ENCODE measurements around the gene CLEC4A. TPM values are rescaled to one million over a fixed set of nuclear protein-coding genes. Genes with fewer than 3 reads are reported as not detected.
A peak's percentile ranks its signal among the peaks of the same experiment; 100 is the strongest.
"Not testable (repeated sequence)": the region's sequence is repeated elsewhere in the genome, so short reads cannot be mapped to it uniquely, and the experiment has no call there.

Gene CLEC4A
- total RNA-seq, 1 donor from 2014 or later: 1.6 TPM

- DNase-seq (ENCODE audit: low spot score): not testable (repeated sequence)
Measured at GRCh38 chr12:8134398-8134930, 11.0 kb downstream of the CLEC4A start.

GRCh38 chr12:8141647-8142046, 18.2 kb downstream of the CLEC4A start:
- not testable (repeated sequence) for DNase-seq (ENCODE audit: low spot score)

- DNase-seq (ENCODE audit: low spot score): no peak
Measured at GRCh38 chr12:8143261-8143660, 19.8 kb downstream of the CLEC4A start.

DNA sequence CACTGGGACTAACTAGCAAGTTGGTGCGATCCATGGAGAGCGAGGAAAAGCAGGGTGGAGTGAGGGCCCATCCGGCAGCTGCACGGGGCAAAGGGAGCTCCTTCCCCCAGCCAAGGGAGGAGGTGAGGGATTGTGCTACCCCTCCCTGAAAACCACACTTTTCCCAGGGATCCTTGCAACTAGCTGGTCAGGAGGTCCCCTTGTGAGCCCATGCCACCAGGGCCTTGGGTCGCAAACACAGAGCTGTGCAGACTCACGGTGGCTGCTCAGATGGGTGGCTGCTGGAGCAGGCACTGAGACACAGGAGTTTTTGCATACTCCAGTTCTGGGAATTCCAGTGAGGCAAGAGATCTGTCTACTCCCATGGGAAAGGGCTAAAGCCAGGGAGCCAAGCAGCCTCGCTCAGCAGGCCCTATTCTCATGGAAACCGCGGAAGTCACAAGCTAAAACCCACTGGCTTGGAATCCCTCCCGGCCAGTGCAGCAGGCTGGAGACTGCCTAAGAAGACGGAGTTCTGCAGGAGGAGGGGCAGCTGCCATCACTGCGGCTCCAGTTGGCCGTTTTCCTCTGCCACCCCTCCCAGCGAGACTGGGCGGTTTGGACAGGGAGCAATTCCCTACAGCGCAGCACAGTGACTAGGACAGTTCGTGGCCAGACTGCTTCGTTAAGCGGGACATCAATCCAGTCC, 22.5 kb downstream of the CLEC4A start:
- peak; percentile 62 for DNase-seq (ENCODE audit: low spot score)

DNA sequence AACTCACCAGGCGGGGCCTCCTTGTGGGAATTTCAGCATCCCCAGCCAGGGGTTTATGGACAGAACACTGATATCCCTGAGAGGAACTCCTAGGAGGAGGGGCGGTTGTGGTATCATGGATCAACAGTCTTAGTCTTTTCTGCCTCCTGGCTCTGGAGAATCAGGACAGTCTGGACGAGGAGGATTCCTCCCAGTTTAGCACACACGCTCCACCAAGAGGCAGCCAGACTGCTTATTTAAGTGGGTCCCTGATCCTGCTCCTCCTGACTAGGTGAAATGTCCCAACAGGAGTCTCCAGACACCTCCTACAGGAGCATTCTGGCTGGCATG, 23.0 kb downstream of the CLEC4A start:
- DNase-seq (ENCODE audit: low spot score): no peak

DNA sequence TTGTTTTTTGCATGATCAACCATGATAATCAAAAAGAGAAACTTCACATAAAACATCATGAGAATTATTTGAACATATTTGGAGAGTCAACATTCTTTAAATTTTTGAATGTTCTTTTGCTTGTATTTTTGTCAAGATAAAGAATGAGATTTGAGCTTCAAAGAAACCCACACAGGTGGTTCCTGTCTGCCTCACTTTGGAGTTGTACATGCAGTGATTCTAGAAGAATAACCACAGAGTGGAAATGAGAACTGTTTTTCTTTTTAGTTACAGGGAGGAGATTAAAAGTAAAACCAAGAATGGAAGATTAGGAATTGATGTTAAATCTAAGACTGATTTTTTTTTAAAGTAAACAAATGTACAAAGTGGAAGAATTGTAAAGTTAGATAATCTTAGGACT, 31.1 kb downstream of the CLEC4A start:
- no peak for DNase-seq (ENCODE audit: low spot score)

- no peak for DNase-seq (ENCODE audit: low spot score)
Measured at GRCh38 chr12:8156416-8156815, 33.0 kb downstream of the CLEC4A start.

DNA sequence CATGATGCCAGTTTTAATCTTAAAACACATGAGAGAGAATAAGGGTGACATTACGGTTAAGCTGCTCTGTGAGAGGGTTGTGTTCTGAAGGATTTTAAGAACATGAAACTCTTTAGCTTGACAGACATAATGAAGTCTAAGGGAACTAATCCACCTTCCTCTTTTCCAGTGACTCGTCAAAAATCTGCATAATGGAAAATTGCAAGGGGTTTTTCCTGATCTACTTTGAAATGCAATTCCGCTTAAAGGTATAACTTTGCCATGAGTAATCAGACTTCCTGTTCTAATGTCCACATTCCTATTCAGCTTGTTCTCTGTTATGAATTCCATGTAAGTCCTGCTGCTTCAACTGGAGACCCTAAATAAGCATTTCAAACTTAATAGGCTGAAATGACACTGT, 33.4 kb downstream of the CLEC4A start, which contains the start of gene ZNF705A:
Gene ZNF705A, plus strand, starts transcription at position 171 of the 400 bp plus-strand sequence. CDS start 15,611 bp downstream, outside the sequence.
- no peak for DNase-seq (ENCODE audit: low spot score)

DNA sequence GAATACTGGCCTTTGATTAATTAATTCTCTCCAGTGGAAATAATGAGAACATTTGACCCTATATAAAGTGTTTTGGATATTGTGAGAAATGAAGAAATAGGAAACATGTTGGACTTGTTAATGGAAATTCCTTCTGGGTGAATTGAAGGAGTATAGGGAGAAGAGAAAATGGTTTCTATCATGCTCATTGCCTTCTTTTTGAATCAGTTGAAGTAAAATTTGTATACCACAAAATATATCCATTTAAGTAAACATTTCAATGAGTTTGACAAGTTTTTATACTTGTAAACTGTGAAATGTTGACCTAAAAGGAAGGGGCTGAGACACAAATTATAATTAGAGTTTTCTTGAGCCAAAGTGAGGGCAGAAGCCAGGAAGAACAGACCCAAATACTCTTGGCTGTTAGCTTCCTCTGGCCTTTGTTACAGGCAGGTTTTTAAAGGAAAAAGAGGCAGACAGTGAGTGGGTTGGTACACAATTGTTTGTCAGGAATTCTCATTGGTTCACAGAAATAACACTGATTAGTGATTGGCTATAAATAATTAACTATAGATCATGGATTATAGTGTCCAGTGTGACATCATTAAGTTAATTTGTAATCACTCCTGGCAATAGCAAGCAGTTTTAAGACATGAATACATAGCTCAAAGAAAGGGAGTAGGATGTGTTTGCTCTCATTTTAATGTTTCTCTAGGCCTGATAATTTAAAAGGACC, 34.2 kb downstream of the CLEC4A start:
- no peak for DNase-seq (ENCODE audit: low spot score)

GRCh38 chr12:8172911-8173310, 49.5 kb downstream of the CLEC4A start:
- DNase-seq (ENCODE audit: low spot score): not testable (repeated sequence)

DNA sequence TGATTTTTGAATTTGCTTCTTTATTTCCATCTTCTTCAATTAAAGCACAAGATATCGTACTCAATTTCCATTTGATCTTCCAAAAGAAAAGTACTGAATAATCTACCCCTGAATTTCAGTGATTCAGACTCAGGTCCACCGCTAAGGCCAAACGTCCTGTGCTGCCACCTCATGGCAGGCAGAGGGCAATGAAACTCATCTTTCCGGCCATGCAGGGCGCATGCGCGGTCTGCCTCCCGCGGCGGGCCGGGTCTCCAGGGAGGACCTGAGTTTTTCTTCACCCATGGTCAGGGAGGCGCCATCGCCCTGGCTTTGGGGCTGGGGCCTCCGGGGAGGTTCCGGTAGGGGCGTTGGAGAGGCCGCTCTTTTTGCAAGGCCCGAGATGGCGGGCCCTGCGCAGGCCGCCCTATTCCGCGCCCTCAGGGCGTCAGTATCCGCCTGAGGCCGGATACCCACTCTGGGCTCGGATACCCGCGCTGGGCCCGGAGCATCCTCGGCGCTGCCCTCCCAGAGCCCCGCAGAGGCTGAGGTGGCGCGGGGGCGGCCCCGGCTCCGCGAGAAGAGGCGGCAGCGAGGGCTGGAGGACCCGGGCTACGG, 56.7 kb downstream of the CLEC4A start:
- DNase-seq (ENCODE audit: low spot score): peak; percentile 67

DNA sequence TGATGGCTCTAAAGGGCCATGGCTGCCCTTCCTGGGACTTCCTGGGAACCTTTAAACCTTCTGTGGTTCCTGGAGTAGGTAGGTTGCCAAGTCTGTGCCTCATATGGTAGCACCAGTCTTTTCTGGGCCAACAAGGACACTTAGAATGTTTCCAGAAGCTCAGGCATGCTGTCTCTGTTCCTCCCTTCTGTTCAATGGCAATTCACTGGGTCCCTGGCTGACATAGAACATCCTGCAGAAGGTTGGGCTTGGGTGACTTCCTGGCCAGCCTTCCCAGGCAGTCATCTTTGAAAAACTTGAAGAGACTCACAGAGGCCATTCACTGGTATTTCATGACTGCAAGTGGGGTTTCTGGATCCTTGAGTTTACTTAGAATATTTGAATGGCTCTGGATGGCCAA, 57.9 kb downstream of the CLEC4A start:
- not testable (repeated sequence) for DNase-seq (ENCODE audit: low spot score)

GRCh38 chr12:8182923-8183322, 59.5 kb downstream of the CLEC4A start:
- not testable (repeated sequence) for DNase-seq (ENCODE audit: low spot score)

DNA sequence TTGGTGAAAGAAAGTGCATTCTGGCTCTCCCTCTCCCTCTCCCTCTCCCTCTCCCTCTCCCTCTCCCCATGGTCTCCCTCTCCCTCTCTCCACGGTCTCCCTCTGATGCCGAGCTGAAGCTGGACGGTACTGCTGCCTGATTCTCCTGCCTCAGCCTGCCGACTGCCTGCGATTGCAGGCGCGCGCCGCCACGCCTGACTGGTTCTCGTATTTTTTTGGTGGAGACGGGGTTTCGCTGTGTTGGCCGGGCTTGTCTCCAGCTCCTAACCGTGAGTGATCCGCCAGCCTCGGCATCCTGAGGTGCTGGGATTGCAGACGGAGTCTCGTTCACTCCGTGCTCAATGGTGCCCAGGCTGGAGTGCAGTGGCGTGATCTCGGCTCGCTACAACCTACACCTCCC, 59.9 kb downstream of the CLEC4A start:
- DNase-seq (ENCODE audit: low spot score): not testable (repeated sequence)

- not testable (repeated sequence) for DNase-seq (ENCODE audit: low spot score)
Measured at GRCh38 chr12:8184206-8184605, 60.8 kb downstream of the CLEC4A start.

DNA sequence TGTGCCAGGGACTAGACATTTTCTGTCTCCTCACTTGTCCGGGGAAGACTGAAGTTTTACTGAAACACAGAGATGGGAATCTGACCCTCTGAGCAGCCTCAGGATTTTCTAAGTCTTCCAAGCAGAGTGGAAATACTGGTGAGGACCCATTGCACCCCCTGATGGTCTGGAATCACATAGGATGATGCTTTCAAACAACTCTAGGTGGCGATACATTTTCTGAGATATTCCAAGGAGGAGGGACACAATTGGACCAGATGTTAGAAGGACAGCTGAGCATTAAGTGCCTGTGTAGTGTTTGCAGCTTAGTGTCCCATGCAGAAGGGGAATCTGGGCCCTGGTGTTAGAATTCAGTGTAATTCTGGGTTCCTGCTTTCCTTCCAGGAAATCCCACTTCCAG, 64.7 kb downstream of the CLEC4A start:
- not testable (repeated sequence) for DNase-seq (ENCODE audit: low spot score)

Other genes starting within 250 kb of the CLEC4A start
- gene SLC2A3, start 187.4 kb upstream of the CLEC4A start, total RNA-seq: 50.6 TPM
- gene FOXJ2, start 90.9 kb upstream of the CLEC4A start, total RNA-seq: 23.7 TPM
- 20.5 TPM for gene C3AR1, start 57.3 kb upstream of the CLEC4A start, total RNA-seq
- 32.9 TPM for gene NECAP1, start 41.3 kb upstream of the CLEC4A start, total RNA-seq
- gene ZNF705A, start 33.4 kb downstream of the CLEC4A start, total RNA-seq: not detected
- 0.29 TPM for gene FAM90A1, start 104.0 kb downstream of the CLEC4A start, total RNA-seq

All from mucosa of gallbladder (tissue), 1 donor.